Endothelial cell of umbilical vein (primary cell): ENCODE data around the gene GNAT1. TPM values are rescaled to one million over a fixed set of nuclear protein-coding genes. Genes with fewer than 3 reads are reported as not detected.

Experiments
- BruUV-seq: library from RNA; stranded (reverse); fragments of 400-500 nt; replicated peaks from 2 replicates; lab custom pipeline; 2021; lab: Mats Ljungman, UMichigan
- CTCF ChIA-PET: fragments of 300-600, 350-600 bp; sonication (Branson Sonifier 250); formaldehyde crosslinking; loops from one replicate; lab custom pipeline; 2021; ENCODE audit warnings: antibody characterized with exemption, inconsistent platforms; lab: Charles Lee
- POLR2A ChIA-PET: fragments of 300-600, 350-600 bp; sonication (Branson Sonifier 250); formaldehyde crosslinking; loops from one replicate; lab custom pipeline; 2021; ENCODE audit warnings: antibody characterized with exemption, inconsistent platforms; lab: Charles Lee
- DNase-seq: peaks from one replicate; pipeline ENCODE4 v3.0.0-alpha.2; 2011; ENCODE audit warnings: low read depth, low spot score
- FAIRE-seq: peaks from 2 replicates; lab custom pipeline; 2011; peaks lifted over from hg19 to GRCh38; lab: Jason Lieb, UNC
- H2AFZ ChIP-seq: 2 replicates; pipeline ENCODE4 v1.6.0; 2012; ENCODE audit warnings: low read depth, low read length, control low read depth, inconsistent platforms
- H3K27ac ChIP-seq: 2 replicates; pipeline ENCODE4 v1.5.1; 2011; ENCODE audit warnings: low read depth, mild to moderate bottlenecking, control low read depth, low read length, moderate library complexity; ENCODE audit not compliant: insufficient read depth
- H3K27me3 ChIP-seq, 2 experiments: 2 replicates each; pipeline versions ENCODE4 v1.6.0 to v1.6.1; 2011; ENCODE audit warnings: low read length in 2 of 2, mixed read lengths in 1 of 2; ENCODE audit not compliant: control insufficient read depth in 2 of 2, insufficient read depth in 2 of 2
- H3K36me3 ChIP-seq, 2 experiments: 2 replicates in 1 of 2; 3 replicates in 1 of 2; pipeline ENCODE4 v1.5.1; 2011; ENCODE audit warnings: low read length in 2 of 2, mild to moderate bottlenecking in 1 of 2, moderate library complexity in 1 of 2; ENCODE audit not compliant: control insufficient read depth in 2 of 2, insufficient read depth in 2 of 2; ENCODE audit errors: extremely low read depth in 1 of 2
- H3K4me1 ChIP-seq: 3 replicates; pipeline ENCODE4 v1.5.1; 2011; ENCODE audit warnings: mild to moderate bottlenecking, low read length; ENCODE audit not compliant: control insufficient read depth, insufficient read depth; ENCODE audit errors: extremely low read depth
- H3K4me2 ChIP-seq: 2 replicates; pipeline ENCODE4 v1.6.1; 2011; ENCODE audit warnings: low read length, control low read depth, mixed read lengths; ENCODE audit not compliant: insufficient read depth
- H3K4me3 ChIP-seq, 3 experiments: fragments of 200-600 bp in 1 of 3; sonication (generic), shearing (Covaris generic) in 1 of 3; replicated peaks in 1 of 3; 2 replicates each; pipeline ENCODE4 v1.5.1; 2011 to 2016; ENCODE audit warnings: control low read depth in 3 of 3, low read length in 3 of 3, mild to moderate bottlenecking in 2 of 3, inconsistent platforms in 1 of 3, low read depth in 1 of 3, moderate library complexity in 1 of 3; ENCODE audit not compliant: insufficient read depth in 1 of 3
- H3K79me2 ChIP-seq: 2 replicates; pipeline ENCODE4 v1.6.0; 2012; ENCODE audit warnings: low read length, inconsistent platforms; ENCODE audit not compliant: control insufficient read depth, insufficient read depth
- H3K9ac ChIP-seq: replicated peaks from 2 replicates; pipeline ENCODE3; 2011; ENCODE audit warnings: low read length, control low read depth; ENCODE audit not compliant: insufficient read depth; ENCODE audit errors: extremely low read depth
- H3K9me1 ChIP-seq: replicated peaks from 3 replicates; pipeline ENCODE4 v1.6.0; 2011; ENCODE audit warnings: mild to moderate bottlenecking, low read length; ENCODE audit not compliant: control insufficient read depth, insufficient read depth; ENCODE audit errors: extremely low read depth
- H3K9me3 ChIP-seq: replicated peaks from 2 replicates; pipeline ENCODE4 v1.5.1; 2012; ENCODE audit warnings: low read length, inconsistent platforms; ENCODE audit not compliant: control insufficient read depth, insufficient read depth
- H4K20me1 ChIP-seq: replicated peaks from 2 replicates; pipeline ENCODE3; 2011; ENCODE audit warnings: mild to moderate bottlenecking, low read length; ENCODE audit not compliant: control insufficient read depth, insufficient read depth; ENCODE audit errors: extremely low read depth
- EZH2 ChIP-seq: IDR thresholded peaks from 2 replicates; pipeline ENCODE4 v1.6.1; 2012; ENCODE audit warnings: borderline replicate concordance, low read depth, mild to moderate bottlenecking, moderate library complexity, low read length, inconsistent platforms; ENCODE audit not compliant: severe bottlenecking
- FOS ChIP-seq: IDR thresholded peaks from 2 replicates; pipeline ENCODE4 v1.6.1; 2011; ENCODE audit warnings: mild to moderate bottlenecking, low read length, moderate library complexity, borderline replicate concordance; ENCODE audit not compliant: insufficient read depth
- GATA2 ChIP-seq: IDR thresholded peaks from 2 replicates; pipeline ENCODE4 v1.7.0; 2011; ENCODE audit warnings: low read depth, mild to moderate bottlenecking, moderate library complexity, mixed read lengths, low read length; ENCODE audit not compliant: insufficient read length, insufficient read depth
- JUN ChIP-seq: IDR thresholded peaks from 2 replicates; pipeline ENCODE4 v1.6.1; 2011; ENCODE audit warnings: borderline replicate concordance, low read depth; ENCODE audit not compliant: insufficient read length, insufficient read depth
- MYC ChIP-seq: IDR thresholded peaks from one replicate; pipeline ENCODE4 v1.6.1; 2011; ENCODE audit warnings: mild to moderate bottlenecking, low read depth, low read length
- POLR2A ChIP-seq: IDR thresholded peaks from 2 replicates; pipeline ENCODE4 v1.6.1; 2012; ENCODE audit warnings: low read depth, mild to moderate bottlenecking, control low read depth, low read length
- POLR2AphosphoS5 ChIP-seq: IDR thresholded peaks from 2 replicates; pipeline ENCODE4 v1.6.1; 2012; ENCODE audit warnings: low read depth, mild to moderate bottlenecking, control low read depth, low read length, moderate library complexity; ENCODE audit not compliant: insufficient read depth
- dilution Hi-C: fragments of 300-500 bp; cut with MboI; formaldehyde crosslinking; loops from one replicate; pipeline ENCODE4 v1.15.0; 2019; ENCODE audit warnings: low sequenced_read_pairs; ENCODE audit not compliant: extremely low pct_ligation_motif_present
- intact Hi-C: fragments of 100-400 bp; cut with micrococcal nuclease; formaldehyde crosslinking; loops from one replicate; pipeline ENCODE4 v1.10.0; 2022
- polyA plus RNA-seq, 4 experiments: library from polyadenylated mRNA; depleted of rRNA in 3 of 4; stranded (reverse) in 3 of 4; unstranded in 1 of 4; fragments of >200 nt; gene quantifications; 2 replicates each; pipeline versions ENCODE4 v1.2.1 to v1.2.3, GENCODE V29; 2011 to 2012; ENCODE audit warnings: missing spikeins in 1 of 4
- total RNA-seq: library from RNA; stranded (reverse); gene quantifications from 2 replicates; pipeline ENCODE4 v1.2.3, GENCODE V29; 2021
- TF ChIP-seq, protein P1 (sequence below): IDR thresholded peaks from 2 replicates; pipeline ENCODE4 v1.6.1; 2011; ENCODE audit not compliant: insufficient read depth, insufficient read length
- TF ChIP-seq, protein P2 (sequence below), 2 donors: IDR thresholded peaks; 1 replicate in 1 of 2; 2 replicates in 1 of 2; pipeline ENCODE4 v1.5.1; 2011; ENCODE audit warnings: low read length in 2 of 2, mild to moderate bottlenecking in 2 of 2, moderate library complexity in 2 of 2, control low read depth in 1 of 2, inconsistent platforms in 1 of 2, low read depth in 1 of 2; ENCODE audit not compliant: insufficient read depth in 1 of 2; ENCODE audit errors: extremely low read depth in 1 of 2

Gene GNAT1
- total and polyA plus RNA-seq, 2 donors (not counting 3 experiments of a cell fraction or from before 2014, with no cell fraction given): 0.77 TPM; not detected in 1

DNA sequence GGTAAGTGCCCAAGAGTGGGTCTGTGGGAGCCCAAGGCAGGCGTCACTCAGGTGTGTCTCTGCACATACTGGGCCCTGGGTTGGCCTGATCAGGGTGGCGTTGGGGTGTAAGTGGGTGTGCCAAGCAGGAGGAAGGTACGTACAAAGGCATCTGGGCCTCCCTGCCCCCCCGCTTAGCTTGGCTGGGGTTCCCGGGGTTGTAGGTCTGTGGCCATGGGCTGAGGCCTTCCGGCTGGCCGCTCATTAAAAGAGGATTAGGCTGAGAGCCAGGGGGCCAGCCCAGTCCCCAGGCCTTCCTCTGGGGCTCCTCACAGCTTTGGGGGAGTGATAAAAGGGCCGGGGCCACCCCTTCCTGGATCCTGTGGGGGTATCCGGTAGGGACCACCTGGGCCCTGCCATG lies 23.0 kb upstream of the GNAT1 start:
- Histone ChIP-seq H3K4me2 (peak overlapping the region; percentile 5), H3K4me1 (peaks cover 80% of the 10 kb centered on the region), H3K79me2 (peaks cover 62% of the 10 kb centered on the region), H3K9me1 (no peaks in the 10 kb centered on the region), H3K9ac (no peak overlapping the region), H3K4me3 (no peak overlapping the region), H3K27me3 (no peaks in the 10 kb centered on the region), H4K20me1 (no peaks in the 10 kb centered on the region), H2AFZ (no peak overlapping the region), H3K9me3 (no peaks in the 10 kb centered on the region), H3K36me3 (peaks cover 0 to 2% of the 10 kb centered on the region in 2 experiments), H3K27ac (peak overlapping the region; percentile 99)
- dilution Hi-C loops (no loop called here), intact Hi-C loops (loop anchor here (5.0 kb wide), 1 partner anchor 361 kb away; no protein-coding TSS in a partner anchor)
- TF ChIP-seq POLR2A (no peak), FOS (no peak), MYC (no peak), EZH2 (no peak), JUN (no peak), GATA2 (no peak), POLR2AphosphoS5 (no peak)
- TF ChIP-seq, protein P1, sequence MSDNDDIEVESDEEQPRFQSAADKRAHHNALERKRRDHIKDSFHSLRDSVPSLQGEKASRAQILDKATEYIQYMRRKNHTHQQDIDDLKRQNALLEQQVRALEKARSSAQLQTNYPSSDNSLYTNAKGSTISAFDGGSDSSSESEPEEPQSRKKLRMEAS: no peak
- TF ChIP-seq, protein P2, sequence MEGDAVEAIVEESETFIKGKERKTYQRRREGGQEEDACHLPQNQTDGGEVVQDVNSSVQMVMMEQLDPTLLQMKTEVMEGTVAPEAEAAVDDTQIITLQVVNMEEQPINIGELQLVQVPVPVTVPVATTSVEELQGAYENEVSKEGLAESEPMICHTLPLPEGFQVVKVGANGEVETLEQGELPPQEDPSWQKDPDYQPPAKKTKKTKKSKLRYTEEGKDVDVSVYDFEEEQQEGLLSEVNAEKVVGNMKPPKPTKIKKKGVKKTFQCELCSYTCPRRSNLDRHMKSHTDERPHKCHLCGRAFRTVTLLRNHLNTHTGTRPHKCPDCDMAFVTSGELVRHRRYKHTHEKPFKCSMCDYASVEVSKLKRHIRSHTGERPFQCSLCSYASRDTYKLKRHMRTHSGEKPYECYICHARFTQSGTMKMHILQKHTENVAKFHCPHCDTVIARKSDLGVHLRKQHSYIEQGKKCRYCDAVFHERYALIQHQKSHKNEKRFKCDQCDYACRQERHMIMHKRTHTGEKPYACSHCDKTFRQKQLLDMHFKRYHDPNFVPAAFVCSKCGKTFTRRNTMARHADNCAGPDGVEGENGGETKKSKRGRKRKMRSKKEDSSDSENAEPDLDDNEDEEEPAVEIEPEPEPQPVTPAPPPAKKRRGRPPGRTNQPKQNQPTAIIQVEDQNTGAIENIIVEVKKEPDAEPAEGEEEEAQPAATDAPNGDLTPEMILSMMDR (IDR thresholded peaks at IDR 0.05; ENCODE audit: extremely low read depth in 1 of 2, insufficient read depth in 1 of 2, low read depth in 1 of 2, low read length in 2 of 2): no peak
- BruUV-seq: no TSS peak
- FAIRE-seq (peak; percentile 44), DNase-seq (no peak)
- CTCF ChIA-PET: interaction anchor here (0.8 to 2.4 kb wide), 3 partner anchors 10 to 89 kb away, joined by 3 to 7 read pairs (median 3); no protein-coding TSS in a partner anchor
- POLR2A ChIA-PET: no interaction called here
